OCI-LY1 (cell line): ENCODE results near the gene ADAMTSL1.

ENCODE experiments used
- H2AFZ ChIP-seq: fragments of 200-600 bp; sonication (generic), shearing (Covaris generic); 2 replicates; pipeline ENCODE4 v1.6.0; 2014; ENCODE audit warnings: antibody characterized with exemption, mild to moderate bottlenecking, low read length
- H3F3A ChIP-seq: fragments of 200-600 bp; sonication (generic), shearing (Covaris generic); 2 replicates; pipeline ENCODE4 v1.6.0; 2014; ENCODE audit warnings: mild to moderate bottlenecking, antibody characterized with exemption, low read length, moderate library complexity; ENCODE audit not compliant: insufficient read depth
- H3K27ac ChIP-seq: fragments of 200-600 bp; sonication (generic); 2 replicates; pipeline ENCODE4 v1.5.1; 2014; ENCODE audit warnings: low read length, mixed run types, mild to moderate bottlenecking, low read depth; ENCODE audit not compliant: poor library complexity, severe bottlenecking
- H3K27me3 ChIP-seq: fragments of 200-600 bp; sonication (generic); 2 replicates; pipeline ENCODE4 v1.6.0; 2014; ENCODE audit warnings: antibody characterized with exemption, mild to moderate bottlenecking, low read length, moderate library complexity; ENCODE audit not compliant: insufficient read depth
- H3K36me3 ChIP-seq: fragments of 200-600 bp; sonication (generic); 2 replicates; pipeline ENCODE4 v1.6.1; 2014; ENCODE audit warnings: mild to moderate bottlenecking, antibody characterized with exemption, low read length, moderate library complexity, mixed read lengths; ENCODE audit not compliant: insufficient read depth
- H3K4me1 ChIP-seq: fragments of 200-600 bp; sonication (generic); 2 replicates; pipeline ENCODE4 v1.5.1; 2014; ENCODE audit warnings: mild to moderate bottlenecking, low read length, moderate library complexity; ENCODE audit not compliant: insufficient read depth, severe bottlenecking
- H3K4me2 ChIP-seq: fragments of 200-600 bp; sonication (generic), shearing (Covaris generic); 2 replicates; pipeline ENCODE4 v1.6.1; 2014; ENCODE audit warnings: low read length
- H3K4me3 ChIP-seq: fragments of 200-600 bp; sonication (generic); 2 replicates; pipeline ENCODE4 v1.5.1; 2014; ENCODE audit warnings: low read length, low read depth, mild to moderate bottlenecking, mixed read lengths; ENCODE audit not compliant: poor library complexity, severe bottlenecking
- H3K79me2 ChIP-seq: fragments of 200-600 bp; shearing (Covaris generic); 2 replicates; pipeline ENCODE4 v1.6.1; 2016; ENCODE audit warnings: mixed run types, low read length, mixed read lengths; ENCODE audit not compliant: insufficient read depth
- H3K9ac ChIP-seq: fragments of 200-600 bp; sonication (generic), shearing (Covaris generic); 2 replicates; pipeline ENCODE4 v1.6.1; 2014; ENCODE audit warnings: mild to moderate bottlenecking, low read length, mixed read lengths
- H3K9me2 ChIP-seq: fragments of 200-600 bp; sonication (generic), shearing (Covaris generic); 2 replicates; pipeline ENCODE4 v1.6.1; 2014; ENCODE audit warnings: low read depth, mild to moderate bottlenecking, low read length, mixed read lengths
- H3K9me3 ChIP-seq: fragments of 200-600 bp; shearing (Covaris generic); 2 replicates; pipeline ENCODE4 v1.6.1; 2014; ENCODE audit warnings: low read length, mixed read lengths
- H4K20me1 ChIP-seq: fragments of 200-600 bp; sonication (generic), shearing (Covaris generic); 2 replicates; pipeline ENCODE4 v1.6.0; 2016; ENCODE audit warnings: mild to moderate bottlenecking, low read length; ENCODE audit not compliant: insufficient read depth
- EZH2 ChIP-seq: fragments of 200-600 bp; sonication (generic), shearing (Covaris generic); IDR thresholded peaks from 2 replicates; pipeline ENCODE4 v1.8.0; 2017; ENCODE audit warnings: borderline replicate concordance, mixed run types, mild to moderate bottlenecking, antibody characterized with exemption, low read length, moderate library complexity, mixed read lengths
- TF ChIP-seq, protein P1 (sequence below): fragments of 200-600 bp; sonication (generic), shearing (Covaris generic); IDR thresholded peaks from 2 replicates; pipeline ENCODE4 v1.5.1; 2017; ENCODE audit warnings: mild to moderate bottlenecking, antibody characterized with exemption, low read length, moderate library complexity, mixed read lengths

ADAMTSL1 gene

DNA sequence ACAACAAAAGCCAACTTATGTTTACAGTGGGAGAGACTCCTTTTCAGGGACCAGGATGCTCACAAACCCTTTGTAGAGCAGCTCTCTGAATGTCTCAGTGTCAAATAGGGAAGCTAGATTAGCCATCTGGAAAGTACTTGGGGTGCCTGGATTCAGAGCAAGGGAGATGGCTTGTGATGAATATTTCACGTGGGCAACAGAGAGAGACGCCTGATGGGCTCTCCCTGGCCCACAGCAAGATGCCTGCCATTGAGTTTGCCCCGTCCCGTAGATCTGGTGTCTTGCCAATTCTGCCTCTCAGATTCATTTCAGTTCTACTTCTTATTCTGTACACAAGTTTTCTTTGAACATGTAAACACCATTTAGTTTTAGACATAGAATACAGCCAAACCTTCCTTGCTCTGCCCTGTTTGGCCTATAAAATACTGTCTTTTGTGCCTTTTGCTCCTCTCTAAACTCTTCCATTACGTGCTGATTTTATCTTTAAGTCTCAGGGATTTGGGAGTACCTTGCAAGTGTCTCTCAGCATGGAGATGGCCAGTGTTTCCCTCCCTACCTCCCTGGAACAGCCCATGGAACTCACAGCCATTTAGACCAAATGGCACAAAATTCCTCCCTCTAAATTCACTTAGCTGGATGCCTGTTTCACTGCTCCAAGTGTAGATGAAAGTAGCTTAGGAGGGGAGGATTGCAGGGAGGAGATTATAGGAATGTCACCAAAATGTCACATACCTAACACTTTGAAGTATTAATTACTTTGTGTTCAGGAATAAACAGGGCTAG is 324.7 kb downstream of the ADAMTSL1 start:
- Histone ChIP-seq H3K9ac (no peak overlapping the region), H3K27me3 (no peaks in the 10 kb centered on the region), H3K79me2 (no peaks in the 10 kb centered on the region), H2AFZ (no peak overlapping the region), H3K4me1 (no peaks in the 10 kb centered on the region), H3K9me3 (no peaks in the 10 kb centered on the region), H3K9me2 (no peaks in the 10 kb centered on the region), H4K20me1 (no peaks in the 10 kb centered on the region), H3F3A (no peaks in the 10 kb centered on the region), H3K27ac (no peak overlapping the region), H3K4me2 (no peak overlapping the region), H3K4me3 (no peak overlapping the region), H3K36me3 (no peaks in the 10 kb centered on the region)
- TF ChIP-seq, protein P1, sequence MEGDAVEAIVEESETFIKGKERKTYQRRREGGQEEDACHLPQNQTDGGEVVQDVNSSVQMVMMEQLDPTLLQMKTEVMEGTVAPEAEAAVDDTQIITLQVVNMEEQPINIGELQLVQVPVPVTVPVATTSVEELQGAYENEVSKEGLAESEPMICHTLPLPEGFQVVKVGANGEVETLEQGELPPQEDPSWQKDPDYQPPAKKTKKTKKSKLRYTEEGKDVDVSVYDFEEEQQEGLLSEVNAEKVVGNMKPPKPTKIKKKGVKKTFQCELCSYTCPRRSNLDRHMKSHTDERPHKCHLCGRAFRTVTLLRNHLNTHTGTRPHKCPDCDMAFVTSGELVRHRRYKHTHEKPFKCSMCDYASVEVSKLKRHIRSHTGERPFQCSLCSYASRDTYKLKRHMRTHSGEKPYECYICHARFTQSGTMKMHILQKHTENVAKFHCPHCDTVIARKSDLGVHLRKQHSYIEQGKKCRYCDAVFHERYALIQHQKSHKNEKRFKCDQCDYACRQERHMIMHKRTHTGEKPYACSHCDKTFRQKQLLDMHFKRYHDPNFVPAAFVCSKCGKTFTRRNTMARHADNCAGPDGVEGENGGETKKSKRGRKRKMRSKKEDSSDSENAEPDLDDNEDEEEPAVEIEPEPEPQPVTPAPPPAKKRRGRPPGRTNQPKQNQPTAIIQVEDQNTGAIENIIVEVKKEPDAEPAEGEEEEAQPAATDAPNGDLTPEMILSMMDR = no peak
- TF ChIP-seq EZH2 = no peak

DNA sequence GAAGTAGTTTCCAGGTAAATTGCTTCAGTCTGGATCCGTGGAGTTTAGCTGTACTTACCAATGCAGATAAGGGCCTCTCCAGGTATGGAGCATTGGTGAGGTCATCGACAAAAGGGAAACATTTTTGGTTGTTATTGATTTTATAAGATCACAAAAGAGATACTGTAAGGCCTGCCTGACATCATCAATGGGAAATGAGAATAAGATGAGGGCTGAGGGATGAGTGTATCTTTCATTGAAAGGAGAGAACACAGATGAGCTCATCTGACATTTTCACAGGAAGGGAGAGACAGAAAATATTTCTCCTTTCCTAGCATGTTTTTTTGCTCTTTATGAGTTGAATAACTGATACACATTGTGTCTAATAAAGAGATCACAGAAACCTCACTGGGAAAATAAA is 325.5 kb downstream of the ADAMTSL1 start:
- H3K79me2 ChIP-seq = no peaks in the 10 kb centered on the region
- no peaks in the 10 kb centered on the region for H3K9me2 ChIP-seq
- H3F3A ChIP-seq = no peaks in the 10 kb centered on the region
- H3K4me1 ChIP-seq = no peaks in the 10 kb centered on the region
- TF ChIP-seq EZH2 = no peak
- TF ChIP-seq, protein P1 = no peak
- no peaks in the 10 kb centered on the region for H3K9me3 ChIP-seq
- no peaks in the 10 kb centered on the region for H3K36me3 ChIP-seq
- no peaks in the 10 kb centered on the region for H4K20me1 ChIP-seq
- H3K9ac ChIP-seq = no peak overlapping the region
- H3K27me3 ChIP-seq = no peaks in the 10 kb centered on the region
- no peak overlapping the region for H2AFZ ChIP-seq
- no peak overlapping the region for H3K4me2 ChIP-seq
- H3K4me3 ChIP-seq = no peak overlapping the region
- no peak overlapping the region for H3K27ac ChIP-seq

DNA sequence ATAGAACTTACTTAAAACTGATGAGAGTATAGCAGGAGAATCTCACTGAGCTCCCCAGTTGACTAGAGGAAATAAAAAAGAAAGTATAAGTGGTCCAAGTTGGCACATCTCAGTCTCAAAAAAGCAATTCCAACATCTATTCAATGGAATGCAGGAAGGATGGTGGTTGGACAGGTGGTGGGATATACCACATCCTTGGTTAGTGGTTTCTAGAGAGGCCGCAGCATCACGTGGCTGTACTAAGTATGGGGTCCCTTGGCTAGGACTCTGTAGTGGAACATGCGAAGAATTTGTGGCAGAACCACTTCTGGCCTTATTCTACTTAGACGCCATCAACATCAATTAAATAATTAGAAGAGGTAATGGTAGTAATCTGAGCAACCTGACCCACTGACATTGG is 326.6 kb downstream of the ADAMTSL1 start:
- TF ChIP-seq, protein P1 = no peak
- no peak for TF ChIP-seq EZH2
- Histone ChIP-seq H4K20me1 (no peaks in the 10 kb centered on the region), H3K4me2 (no peak overlapping the region), H3K79me2 (no peaks in the 10 kb centered on the region), H3K9me2 (no peaks in the 10 kb centered on the region), H3K9ac (no peak overlapping the region), H3K36me3 (no peaks in the 10 kb centered on the region), H3K4me3 (no peak overlapping the region), H3K27ac (no peak overlapping the region), H3K27me3 (no peaks in the 10 kb centered on the region), H3F3A (no peaks in the 10 kb centered on the region), H3K4me1 (no peaks in the 10 kb centered on the region), H3K9me3 (no peaks in the 10 kb centered on the region), H2AFZ (no peak overlapping the region)
